Smooth muscle cell (in vitro differentiated cells): Measurements from ENCODE around the gene HSH2D. TPM values are rescaled to one million over a fixed set of nuclear protein-coding genes. Genes with fewer than 3 reads are reported as not detected.
"Not testable (repeated sequence)": the region's sequence is repeated elsewhere in the genome, so short reads cannot be mapped to it uniquely, and the experiment has no call there.

Experiments used
- DNase-seq: peaks from one replicate; lab custom pipeline; 2025; ENCODE audit not compliant: unreplicated experiment; lab: John Stamatoyannopoulos, UW
- H2AFZ ChIP-seq: fragments of 200-600 bp; sonication (generic); 2 replicates; pipeline ENCODE4 v1.6.0; 2016; ENCODE audit warnings: antibody characterized with exemption, low read depth, mild to moderate bottlenecking
- H3F3A ChIP-seq: fragments of 200-600 bp; sonication (generic); 2 replicates; pipeline ENCODE4 v1.6.0; 2017; ENCODE audit warnings: antibody characterized with exemption, low read depth
- H3K27ac ChIP-seq: fragments of 200-600 bp; sonication (generic); 2 replicates; pipeline ENCODE4 v1.5.1; 2016; ENCODE audit warnings: low read depth, mild to moderate bottlenecking
- H3K27me3 ChIP-seq: fragments of 200-600 bp; sonication (generic); 2 replicates; pipeline ENCODE4 v1.6.1; 2016; ENCODE audit warnings: low read depth, mild to moderate bottlenecking
- H3K36me3 ChIP-seq: fragments of 200-600 bp; sonication (generic); 2 replicates; pipeline ENCODE4 v1.5.1; 2016; ENCODE audit warnings: low read depth
- H3K4me1 ChIP-seq: fragments of 200-600 bp; sonication (generic); 2 replicates; pipeline ENCODE4 v1.5.1; 2016; ENCODE audit warnings: low read depth
- H3K4me2 ChIP-seq: fragments of 200-600 bp; sonication (generic); 2 replicates; pipeline ENCODE4 v1.6.0; 2016; ENCODE audit warnings: mild to moderate bottlenecking
- H3K4me3 ChIP-seq: fragments of 200-600 bp; sonication (generic); 2 replicates; pipeline ENCODE4 v1.5.1; 2016; ENCODE audit warnings: mild to moderate bottlenecking
- H3K79me2 ChIP-seq: fragments of 200-600 bp; sonication (generic); 2 replicates; pipeline ENCODE4 v1.6.0; 2016; ENCODE audit warnings: low read depth, mild to moderate bottlenecking
- H3K9ac ChIP-seq: fragments of 200-600 bp; sonication (generic); 2 replicates; pipeline ENCODE4 v1.6.0; 2016; ENCODE audit warnings: low read depth
- H3K9me3 ChIP-seq: fragments of 200-600 bp; sonication (generic); replicated peaks from 2 replicates; pipeline ENCODE4 v1.5.1; 2016; ENCODE audit warnings: low read depth
- H4K20me1 ChIP-seq: fragments of 200-600 bp; sonication (generic); 2 replicates; pipeline ENCODE4 v1.6.0; 2016; ENCODE audit warnings: low read depth
- CTCF ChIP-seq: fragments of 200-600 bp; sonication (generic); IDR thresholded peaks from 2 replicates; pipeline ENCODE4 v1.5.1; 2017; ENCODE audit warnings: borderline replicate concordance, mild to moderate bottlenecking, antibody characterized with exemption; ENCODE audit not compliant: insufficient read depth, poor library complexity, severe bottlenecking
- WGBS: methylation state at CpG from one replicate; pipeline ENCODE4 v1.1.7; 2016; ENCODE audit warnings: low lambda C conversion rate; 5-methylcytosine and 5-hydroxymethylcytosine counted together
- polyA plus RNA-seq: library from polyadenylated mRNA; unstranded; fragments of >200 nt; fragmentation: Nextera tagmentation; extraction: Ambion mirVana; gene quantifications from 2 replicates; pipeline ENCODE4 v1.2.1, GENCODE V29; 2016
- total RNA-seq: library from RNA; depleted of rRNA; stranded (reverse); fragments of >200 nt; gene quantifications from 2 replicates; pipeline ENCODE4 v1.2.3, GENCODE V29; 2014

The HSH2D gene
- total and polyA plus RNA-seq, 2 experiments from 2014 or later: 0.17 TPM; not detected in 1

DNA sequence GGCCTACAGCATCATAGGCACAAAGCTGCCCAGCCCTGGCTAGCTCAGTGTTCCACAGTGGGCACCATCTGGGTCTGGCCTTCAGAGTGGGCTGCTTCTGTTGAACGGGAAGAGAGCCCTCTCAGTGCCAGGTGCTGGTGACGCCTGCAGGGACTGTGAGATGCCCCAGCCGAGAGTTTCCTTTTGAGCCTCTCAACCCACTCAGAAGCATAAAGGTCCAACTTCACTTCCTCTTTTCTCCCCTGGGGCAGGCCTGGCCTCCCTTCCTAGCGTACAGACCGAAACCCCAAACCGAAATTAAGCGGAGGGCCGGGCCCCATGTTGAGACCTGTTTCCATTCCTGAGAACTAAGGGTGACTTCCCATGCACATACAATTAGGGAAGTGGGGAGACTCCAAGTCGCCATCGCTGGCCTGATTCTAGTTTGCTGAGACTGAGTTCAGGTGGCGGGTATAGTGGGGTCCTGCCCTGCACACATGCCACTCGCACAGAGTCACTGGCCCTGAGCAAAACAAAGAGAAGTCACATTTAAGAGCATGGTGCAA, 24.9 kb upstream of the HSH2D start:
- no peaks in the 10 kb centered on the region for H3F3A ChIP-seq
- DNase-seq: no peak
- H3K4me2 ChIP-seq: no peak overlapping the region
- H4K20me1 ChIP-seq: peaks cover 39% of the 10 kb centered on the region
- peaks cover 6% of the 10 kb centered on the region for H3K36me3 ChIP-seq
- H2AFZ ChIP-seq: no peak overlapping the region
- no peak overlapping the region for H3K9ac ChIP-seq
- H3K27me3 ChIP-seq: no peaks in the 10 kb centered on the region
- no peak overlapping the region for H3K27ac ChIP-seq
- H3K79me2 ChIP-seq: peaks cover 31% of the 10 kb centered on the region
- TF ChIP-seq CTCF: no peak
- no peak overlapping the region for H3K4me3 ChIP-seq
- H3K9me3 ChIP-seq: no peaks in the 10 kb centered on the region
- no peaks in the 10 kb centered on the region for H3K4me1 ChIP-seq
- WGBS: 98% methylated on average over 12 of the region's 12 CpGs

- Histone ChIP-seq H4K20me1 (peaks cover 36% of the 10 kb centered on the region), H3K79me2 (peaks cover 24% of the 10 kb centered on the region)
- H2AFZ ChIP-seq, H3K27ac ChIP-seq, H3K4me1 ChIP-seq, DNase-seq, H3K4me3 ChIP-seq, H3K9me3 ChIP-seq, H3F3A ChIP-seq, H3K4me2 ChIP-seq, H3K27me3 ChIP-seq, H3K9ac ChIP-seq, H3K36me3 ChIP-seq: not testable (repeated sequence)
- WGBS: 94% methylated on average over 19 of the region's 19 CpGs
These were observed 24.2 kb upstream of the HSH2D start for GRCh38 chr19:16119075-16119857.

GRCh38 chr19:16121141-16121540, 22.3 kb upstream of the HSH2D start:
- H3K36me3 ChIP-seq: peaks cover 6% of the 10 kb centered on the region
- no peak for DNase-seq

GRCh38 chr19:16121967-16122366, 21.5 kb upstream of the HSH2D start:
- H3K9me3 ChIP-seq: no peaks in the 10 kb centered on the region
- no peak overlapping the region for H3K4me2 ChIP-seq
- no peak for TF ChIP-seq CTCF
- H3K27me3 ChIP-seq: no peaks in the 10 kb centered on the region
- no peak overlapping the region for H2AFZ ChIP-seq
- peaks cover 6% of the 10 kb centered on the region for H3K36me3 ChIP-seq
- H3K79me2 ChIP-seq: peaks cover 5% of the 10 kb centered on the region
- H3K27ac ChIP-seq: no peak overlapping the region
- H4K20me1 ChIP-seq: peaks cover 17% of the 10 kb centered on the region
- H3K9ac ChIP-seq: no peak overlapping the region
- no peaks in the 10 kb centered on the region for H3K4me1 ChIP-seq
- DNase-seq: no peak
- H3F3A ChIP-seq: no peaks in the 10 kb centered on the region
- no peak overlapping the region for H3K4me3 ChIP-seq
- WGBS: 95% methylated on average over 11 of the region's 11 CpGs

More at GRCh38 chr19:16121141-16121540, 22.3 kb upstream of the HSH2D start:
- no peak overlapping the region for H3K27ac ChIP-seq
- no peak for TF ChIP-seq CTCF
- no peaks in the 10 kb centered on the region for H3F3A ChIP-seq
- H3K9ac ChIP-seq: no peak overlapping the region
- H2AFZ ChIP-seq: no peak overlapping the region
- 79% methylated on average over 5 of the region's 5 CpGs for WGBS
- H3K4me2 ChIP-seq: no peak overlapping the region
- peaks cover 6% of the 10 kb centered on the region for H3K79me2 ChIP-seq
- no peaks in the 10 kb centered on the region for H3K27me3 ChIP-seq
- no peaks in the 10 kb centered on the region for H3K9me3 ChIP-seq
- no peak overlapping the region for H3K4me3 ChIP-seq
- no peaks in the 10 kb centered on the region for H3K4me1 ChIP-seq
- peaks cover 18% of the 10 kb centered on the region for H4K20me1 ChIP-seq
